SK-N-SH treated with all-trans-retinoic acid at 6 μM for 48 hours (cell line): ENCODE measurements around the gene PEDS1.

ENCODE experiments used
- ATAC-seq: fragments of 200-7000 bp; cut with Tn5 transposase; 3 replicates; pipeline ENCODE4 v1.9.1; 2020; ENCODE audit warnings: mild to moderate bottlenecking, moderate library complexity
- BACH2 ChIP-seq: fragments of 250-450 bp; sonication (Bioruptor Pico); IDR thresholded peaks from 2 replicates; pipeline ENCODE4 v1.9.0; 2021; ENCODE audit warnings: mild to moderate bottlenecking, borderline replicate concordance
- CSDC2 ChIP-seq: fragments of 250-450 bp; sonication (Bioruptor Pico); IDR thresholded peaks from 2 replicates; pipeline ENCODE4 v1.5.0; 2020; ENCODE audit warnings: mild to moderate bottlenecking, moderate library complexity
- CSRNP3 ChIP-seq: fragments of 250-450 bp; sonication (Bioruptor Pico); IDR thresholded peaks from 2 replicates; pipeline ENCODE4 v1.5.1; 2021; ENCODE audit warnings: mild to moderate bottlenecking, moderate library complexity
- ESRRG ChIP-seq: fragments of 250-450 bp; sonication (Bioruptor Pico); IDR thresholded peaks from 2 replicates; pipeline ENCODE4 v1.6.1; 2021; ENCODE audit warnings: mild to moderate bottlenecking
- GLIS3 ChIP-seq: fragments of 250-450 bp; sonication (Bioruptor Pico); IDR thresholded peaks from 2 replicates; pipeline ENCODE4 v1.5.0; 2020; ENCODE audit warnings: mild to moderate bottlenecking, moderate library complexity
- ISL1 ChIP-seq: fragments of 250-450 bp; sonication (Bioruptor Pico); IDR thresholded peaks from 2 replicates; pipeline ENCODE4 v2.1.2; 2022; ENCODE audit warnings: mild to moderate bottlenecking, moderate library complexity
- OSR1 ChIP-seq: fragments of 250-450 bp; sonication (Bioruptor Pico); IDR thresholded peaks from 2 replicates; pipeline ENCODE4 v1.8.0; 2022; ENCODE audit warnings: moderate library complexity, mild to moderate bottlenecking, inconsistent platforms
- PPARA ChIP-seq: fragments of 250-450 bp; sonication (Bioruptor Pico); IDR thresholded peaks from 2 replicates; pipeline ENCODE4 v1.5.0; 2020; ENCODE audit warnings: mild to moderate bottlenecking, borderline replicate concordance
- RARB ChIP-seq: fragments of 250-450 bp; sonication (Bioruptor Pico); IDR thresholded peaks from 2 replicates; pipeline ENCODE4 v1.8.0; 2021; ENCODE audit warnings: mild to moderate bottlenecking, moderate library complexity
- TOX ChIP-seq: fragments of 250-450 bp; sonication (Bioruptor Pico); IDR thresholded peaks from 2 replicates; pipeline ENCODE4 v1.8.0; 2021; ENCODE audit warnings: mild to moderate bottlenecking, moderate library complexity, borderline replicate concordance
- ZC3H10 ChIP-seq: fragments of 250-450 bp; sonication (Bioruptor Pico); IDR thresholded peaks from 2 replicates; pipeline ENCODE4 v1.5.1; 2021; ENCODE audit warnings: mild to moderate bottlenecking, moderate library complexity
- ZFP3 ChIP-seq: fragments of 250-450 bp; sonication (Bioruptor Pico); IDR thresholded peaks from 2 replicates; pipeline ENCODE4 v1.5.0; 2020; ENCODE audit warnings: mild to moderate bottlenecking, moderate library complexity
- ZFP30 ChIP-seq: fragments of 450-650 bp; formaldehyde crosslinking; IDR thresholded peaks from 2 replicates; pipeline ENCODE4 v1.5.0; 2022; ENCODE audit warnings: mild to moderate bottlenecking, moderate library complexity
- ZNF565 ChIP-seq: fragments of 450-650 bp; formaldehyde crosslinking; conservative IDR thresholded peaks from 2 replicates; pipeline ENCODE4 v1.5.0; 2020; ENCODE audit warnings: low read depth, mild to moderate bottlenecking, moderate library complexity
- ZNF70 ChIP-seq: fragments of 450-650 bp; formaldehyde crosslinking; IDR thresholded peaks from 2 replicates; pipeline ENCODE4 v1.5.0; 2020; ENCODE audit warnings: mild to moderate bottlenecking, moderate library complexity
- ZNF8 ChIP-seq: fragments of 450-650 bp; formaldehyde crosslinking; IDR thresholded peaks from 2 replicates; pipeline ENCODE4 v1.5.0; 2020; ENCODE audit warnings: mild to moderate bottlenecking, moderate library complexity
- TF ChIP-seq, protein P1 (sequence below): fragments of 250-450 bp; sonication (Bioruptor Pico); IDR thresholded peaks from 2 replicates; pipeline ENCODE4 v1.8.0; 2021; ENCODE audit warnings: low read depth, mild to moderate bottlenecking, moderate library complexity, borderline replicate concordance
- TF ChIP-seq, protein P2 (sequence below): fragments of 250-450 bp; sonication (Bioruptor Pico); IDR thresholded peaks from 2 replicates; pipeline ENCODE4 v1.5.1; 2020; ENCODE audit warnings: low read depth, mild to moderate bottlenecking, moderate library complexity
- TF ChIP-seq, protein P3 (sequence below): fragments of 250-450 bp; sonication (Bioruptor Pico); IDR thresholded peaks from 2 replicates; pipeline ENCODE4 v1.5.0; 2020; ENCODE audit warnings: mild to moderate bottlenecking, moderate library complexity

PEDS1 gene

GRCh38 chr20:50126662-50127061 lies 26.9 kb downstream of the PEDS1 start (continued):
- TF ChIP-seq, protein P1, sequence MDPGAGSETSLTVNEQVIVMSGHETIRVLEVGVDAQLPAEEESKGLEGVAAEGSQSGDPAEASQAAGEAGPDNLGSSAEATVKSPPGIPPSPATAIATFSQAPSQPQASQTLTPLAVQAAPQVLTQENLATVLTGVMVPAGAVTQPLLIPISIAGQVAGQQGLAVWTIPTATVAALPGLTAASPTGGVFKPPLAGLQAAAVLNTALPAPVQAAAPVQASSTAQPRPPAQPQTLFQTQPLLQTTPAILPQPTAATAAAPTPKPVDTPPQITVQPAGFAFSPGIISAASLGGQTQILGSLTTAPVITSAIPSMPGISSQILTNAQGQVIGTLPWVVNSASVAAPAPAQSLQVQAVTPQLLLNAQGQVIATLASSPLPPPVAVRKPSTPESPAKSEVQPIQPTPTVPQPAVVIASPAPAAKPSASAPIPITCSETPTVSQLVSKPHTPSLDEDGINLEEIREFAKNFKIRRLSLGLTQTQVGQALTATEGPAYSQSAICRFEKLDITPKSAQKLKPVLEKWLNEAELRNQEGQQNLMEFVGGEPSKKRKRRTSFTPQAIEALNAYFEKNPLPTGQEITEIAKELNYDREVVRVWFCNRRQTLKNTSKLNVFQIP (CRISPR knock-in tag), result no peak
- no peak for TF ChIP-seq CSDC2 (CRISPR knock-in tag)
- TF ChIP-seq TOX (CRISPR knock-in tag), result no peak

DNA sequence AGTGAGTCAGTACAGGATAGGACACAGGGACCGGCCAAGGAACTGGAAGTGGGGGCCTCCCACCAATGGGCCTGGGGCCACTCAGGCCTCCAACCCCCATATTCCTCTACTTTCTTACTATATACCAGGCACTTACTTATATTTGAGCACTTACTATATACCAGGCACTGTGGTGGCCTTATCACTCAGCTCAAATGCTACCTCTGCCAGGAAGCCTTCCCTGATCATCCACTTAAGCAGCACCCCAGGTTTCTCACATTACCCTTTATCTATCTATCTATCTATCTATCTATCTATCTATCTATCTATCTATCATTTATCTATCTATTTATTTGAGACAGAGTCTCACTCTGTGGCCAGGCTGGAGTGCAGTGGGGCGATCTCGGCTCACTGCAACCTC lies 28.2 kb downstream of the PEDS1 start:
- TF ChIP-seq ZNF8 (no peak), CSRNP3 (CRISPR knock-in tag) (no peak), ZC3H10 (no peak)
- TF ChIP-seq, all 23 proteins: peak for 0
- ATAC-seq, result no peak

DNA sequence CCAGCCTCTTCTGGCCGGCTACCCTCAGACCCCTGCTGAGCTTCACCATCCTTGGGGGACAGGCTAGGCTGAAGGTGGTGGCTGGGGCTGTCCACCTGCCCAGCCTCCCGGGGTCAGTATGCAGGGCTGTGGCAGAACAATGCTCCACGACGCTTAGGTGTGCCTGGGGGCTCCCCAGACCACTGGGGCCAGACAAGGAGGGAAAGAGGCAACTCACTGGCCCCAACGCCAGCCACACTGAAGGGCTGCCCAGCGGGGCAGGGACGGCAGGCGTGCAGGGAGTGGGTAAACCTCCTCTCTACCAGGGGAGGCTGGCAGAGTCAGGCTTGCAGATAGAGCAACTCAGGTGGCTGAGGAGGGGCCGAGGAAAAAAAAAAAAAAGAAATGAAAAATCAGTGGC lies 29.0 kb downstream of the PEDS1 start:
- ATAC-seq, result no peak
- TF ChIP-seq ESRRG (no peak), ZNF70 (no peak), OSR1 (CRISPR knock-in tag) (no peak), ZNF8 (no peak), ISL1 (CRISPR knock-in tag) (no peak), CSDC2 (CRISPR knock-in tag) (no peak), GLIS3 (CRISPR knock-in tag) (no peak), TOX (CRISPR knock-in tag) (no peak), ZNF565 (CRISPR knock-in tag) (no peak), CSRNP3 (CRISPR knock-in tag) (no peak), ZFP3 (CRISPR knock-in tag) (no peak), ZC3H10 (no peak), RARB (CRISPR knock-in tag) (no peak)
- TF ChIP-seq, protein P2, sequence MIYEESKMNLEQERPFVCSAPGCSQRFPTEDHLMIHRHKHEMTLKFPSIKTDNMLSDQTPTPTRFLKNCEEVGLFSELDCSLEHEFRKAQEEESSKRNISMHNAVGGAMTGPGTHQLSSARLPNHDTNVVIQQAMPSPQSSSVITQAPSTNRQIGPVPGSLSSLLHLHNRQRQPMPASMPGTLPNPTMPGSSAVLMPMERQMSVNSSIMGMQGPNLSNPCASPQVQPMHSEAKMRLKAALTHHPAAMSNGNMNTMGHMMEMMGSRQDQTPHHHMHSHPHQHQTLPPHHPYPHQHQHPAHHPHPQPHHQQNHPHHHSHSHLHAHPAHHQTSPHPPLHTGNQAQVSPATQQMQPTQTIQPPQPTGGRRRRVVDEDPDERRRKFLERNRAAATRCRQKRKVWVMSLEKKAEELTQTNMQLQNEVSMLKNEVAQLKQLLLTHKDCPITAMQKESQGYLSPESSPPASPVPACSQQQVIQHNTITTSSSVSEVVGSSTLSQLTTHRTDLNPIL (CRISPR knock-in tag), result no peak
- TF ChIP-seq, protein P3, sequence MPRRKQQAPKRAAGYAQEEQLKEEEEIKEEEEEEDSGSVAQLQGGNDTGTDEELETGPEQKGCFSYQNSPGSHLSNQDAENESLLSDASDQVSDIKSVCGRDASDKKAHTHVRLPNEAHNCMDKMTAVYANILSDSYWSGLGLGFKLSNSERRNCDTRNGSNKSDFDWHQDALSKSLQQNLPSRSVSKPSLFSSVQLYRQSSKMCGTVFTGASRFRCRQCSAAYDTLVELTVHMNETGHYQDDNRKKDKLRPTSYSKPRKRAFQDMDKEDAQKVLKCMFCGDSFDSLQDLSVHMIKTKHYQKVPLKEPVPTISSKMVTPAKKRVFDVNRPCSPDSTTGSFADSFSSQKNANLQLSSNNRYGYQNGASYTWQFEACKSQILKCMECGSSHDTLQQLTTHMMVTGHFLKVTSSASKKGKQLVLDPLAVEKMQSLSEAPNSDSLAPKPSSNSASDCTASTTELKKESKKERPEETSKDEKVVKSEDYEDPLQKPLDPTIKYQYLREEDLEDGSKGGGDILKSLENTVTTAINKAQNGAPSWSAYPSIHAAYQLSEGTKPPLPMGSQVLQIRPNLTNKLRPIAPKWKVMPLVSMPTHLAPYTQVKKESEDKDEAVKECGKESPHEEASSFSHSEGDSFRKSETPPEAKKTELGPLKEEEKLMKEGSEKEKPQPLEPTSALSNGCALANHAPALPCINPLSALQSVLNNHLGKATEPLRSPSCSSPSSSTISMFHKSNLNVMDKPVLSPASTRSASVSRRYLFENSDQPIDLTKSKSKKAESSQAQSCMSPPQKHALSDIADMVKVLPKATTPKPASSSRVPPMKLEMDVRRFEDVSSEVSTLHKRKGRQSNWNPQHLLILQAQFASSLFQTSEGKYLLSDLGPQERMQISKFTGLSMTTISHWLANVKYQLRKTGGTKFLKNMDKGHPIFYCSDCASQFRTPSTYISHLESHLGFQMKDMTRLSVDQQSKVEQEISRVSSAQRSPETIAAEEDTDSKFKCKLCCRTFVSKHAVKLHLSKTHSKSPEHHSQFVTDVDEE, result no peak
- TF ChIP-seq, protein P1 (CRISPR knock-in tag), result no peak
- TF ChIP-seq, all 23 proteins: peak for 0

DNA sequence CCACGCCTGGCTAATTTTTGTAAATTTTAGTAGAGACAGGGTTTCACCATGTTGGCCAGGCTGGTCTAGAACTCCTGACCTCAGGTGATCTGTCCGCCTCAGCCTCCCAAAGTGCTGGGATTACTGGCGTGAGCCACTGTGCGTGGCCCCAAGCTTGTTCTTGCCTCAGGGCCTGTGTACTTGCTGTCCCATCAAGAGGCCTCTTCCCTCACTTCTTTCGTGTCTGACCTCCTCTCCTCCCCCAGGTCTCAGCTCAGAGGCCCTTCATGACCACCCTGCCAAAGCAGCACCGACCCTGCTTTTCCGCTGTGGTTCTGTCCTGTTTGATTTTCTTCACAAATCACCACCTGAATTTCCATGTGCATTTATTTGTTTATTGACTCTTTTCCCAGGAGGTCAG lies 30.1 kb downstream of the PEDS1 start:
- TF ChIP-seq PPARA (CRISPR knock-in tag) (no peak), ESRRG (no peak), BACH2 (CRISPR knock-in tag) (no peak), ZC3H10 (no peak), TOX (CRISPR knock-in tag) (no peak), GLIS3 (CRISPR knock-in tag) (no peak), ZFP30 (CRISPR knock-in tag) (no peak), ZNF565 (CRISPR knock-in tag) (no peak), OSR1 (CRISPR knock-in tag) (no peak), ISL1 (CRISPR knock-in tag) (no peak)
- TF ChIP-seq, protein P1 (CRISPR knock-in tag), result no peak
- ATAC-seq, result no peak
